Stomach (tissue), 4 donors: ENCODE measurements around the gene L3MBTL4.

Experiments
- CTCF ChIP-seq, 7 experiments: fragments of 450-650 bp in 4 of 7; fragments of 200-600 bp in 3 of 7; sonication (generic) in 3 of 7; IDR thresholded peaks; one replicate each; pipeline ENCODE4 v1.5.1; 2016 to 2019; ENCODE audit warnings: antibody characterized with exemption in 7 of 7, control low read depth in 2 of 7, mild to moderate bottlenecking in 1 of 7
- POLR2A ChIP-seq, 4 donors: fragments of 450-650 bp; IDR thresholded peaks; one replicate each; pipeline ENCODE4 v1.6.1; 2016; ENCODE audit warnings: antibody characterized with exemption in 4 of 4, control low read depth in 2 of 4, mild to moderate bottlenecking in 1 of 4, moderate library complexity in 1 of 4
- POLR2AphosphoS5 ChIP-seq, 3 donors: sonication (generic); formaldehyde crosslinking; IDR thresholded peaks; one replicate each; pipeline ENCODE4 v1.6.1; 2016; ENCODE audit warnings: antibody characterized with exemption in 3 of 3

- no peak for TF ChIP-seq CTCF (IDR thresholded peaks at IDR 0.05)
- TF ChIP-seq POLR2A (IDR thresholded peaks at IDR 0.05): no peak
- TF ChIP-seq POLR2AphosphoS5 (IDR thresholded peaks at IDR 0.05): no peak
Observed at GRCh38 chr18:6022845-6023244, 391.9 kb downstream of the L3MBTL4 start.
